Coronary artery (tissue), 2 donors: ENCODE data around the gene KCNH6.

Experiments
- DNase-seq: peaks from one replicate; pipeline ENCODE4 v3.0.0-alpha.2; 2017; ENCODE audit warnings: low spot score
- H3K27ac ChIP-seq, 2 donors: fragments of 200-600 bp; sonication (generic); one replicate each; pipeline ENCODE4 v1.5.1; 2016 to 2019
- H3K4me3 ChIP-seq: fragments of 200-600 bp; sonication (generic); 2 replicates; pipeline ENCODE4 v1.5.1; 2016; ENCODE audit warnings: mild to moderate bottlenecking, moderate library complexity
- CTCF ChIP-seq: fragments of 200-600 bp; sonication (generic); IDR thresholded peaks from one replicate; pipeline ENCODE4 v1.5.1; 2019; ENCODE audit warnings: antibody characterized with exemption

KCNH6 gene

GRCh38 chr17:63514477-63514876 lies 8.7 kb upstream of the KCNH6 start:
- no peak for TF ChIP-seq CTCF
- H3K27ac ChIP-seq, result no peak overlapping the region
- no peak for DNase-seq
- H3K4me3 ChIP-seq, result no peak overlapping the region

DNA sequence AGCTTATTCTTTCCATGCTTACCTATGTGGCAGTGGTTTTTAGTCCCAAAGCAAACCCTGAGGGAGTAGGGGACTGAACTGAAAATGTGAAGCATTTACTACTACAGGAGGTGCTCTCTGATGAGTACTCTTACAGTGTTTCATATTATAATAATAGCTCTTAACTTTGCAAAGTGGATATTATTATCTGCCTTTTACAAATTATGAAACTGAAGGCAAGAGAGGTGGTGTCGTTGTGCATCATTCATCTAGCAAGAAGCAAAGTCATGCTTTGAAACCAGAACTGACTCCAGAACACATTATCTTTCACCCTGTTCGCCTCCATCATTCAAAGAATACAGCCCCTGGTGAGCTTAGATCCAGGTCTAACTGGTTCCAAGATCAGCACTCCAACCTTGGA lies 8.2 kb upstream of the KCNH6 start:
- H3K27ac ChIP-seq, result no peak overlapping the region
- no peak overlapping the region for H3K4me3 ChIP-seq
- DNase-seq, result no peak
- TF ChIP-seq CTCF, result no peak

DNA sequence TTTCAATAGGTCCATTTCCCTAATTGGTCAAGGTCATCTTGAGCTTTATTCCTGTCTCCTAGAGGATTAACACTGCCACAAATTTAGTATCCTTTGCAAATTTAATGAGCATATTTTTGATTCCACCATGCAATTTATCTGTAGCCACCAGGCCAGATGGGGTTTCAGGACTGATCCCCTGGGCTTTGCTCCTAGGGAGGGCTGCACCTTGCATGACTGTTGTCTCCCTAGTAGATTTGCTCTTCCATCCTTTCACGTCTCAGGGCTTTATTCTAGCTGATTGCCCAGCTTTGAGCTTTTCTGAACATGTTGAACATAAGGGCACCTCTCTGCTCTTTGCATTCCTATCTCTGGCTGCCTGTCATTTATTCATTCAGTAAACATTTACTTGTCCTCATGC lies 7.7 kb upstream of the KCNH6 start:
- H3K27ac ChIP-seq, result no peak overlapping the region
- no peak for TF ChIP-seq CTCF
- H3K4me3 ChIP-seq, result no peak overlapping the region
- DNase-seq, result no peak

DNA sequence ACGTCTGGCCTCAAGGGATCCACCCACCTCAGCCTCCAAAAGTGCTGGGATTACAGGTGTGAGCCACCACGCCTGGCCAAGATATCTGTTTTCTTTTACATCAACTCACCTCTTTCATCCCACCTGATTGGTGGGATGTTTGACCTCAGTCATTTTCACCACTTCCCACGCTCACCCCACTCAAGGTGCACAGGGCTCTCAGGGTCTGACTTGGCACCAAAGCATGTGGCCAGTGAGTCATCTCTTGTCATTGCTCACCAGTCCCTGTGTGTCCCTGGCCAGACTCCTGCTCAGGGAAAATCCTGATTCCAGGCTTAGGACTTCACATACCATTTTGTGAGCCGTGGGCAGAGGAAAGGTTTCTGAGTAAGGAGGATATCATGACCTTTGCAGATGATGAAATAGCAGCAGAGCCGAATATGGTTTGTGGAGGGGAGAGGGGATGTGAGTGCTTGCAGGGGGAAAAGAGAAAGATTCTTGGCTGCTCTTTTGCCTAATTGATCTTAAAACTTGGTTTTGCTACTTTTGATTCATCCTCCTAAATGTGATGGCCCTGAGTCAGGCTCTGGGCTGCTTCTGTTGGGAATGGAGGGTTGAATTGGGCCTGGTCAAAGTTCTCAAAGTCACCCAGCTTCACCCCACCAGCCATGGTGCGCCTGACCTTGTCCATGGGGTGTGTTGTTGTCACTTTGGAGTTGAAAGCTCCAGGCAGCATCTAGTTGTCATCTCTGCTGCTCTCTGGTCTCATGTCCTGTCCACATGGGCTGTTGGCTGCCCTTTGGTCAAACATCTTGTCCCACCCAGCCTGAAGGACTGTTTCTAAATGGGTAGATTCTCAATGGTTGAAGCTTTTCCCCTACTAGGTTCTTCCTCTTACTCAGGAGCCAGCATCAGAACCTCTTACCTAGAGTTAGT lies 6.0 kb upstream of the KCNH6 start:
- DNase-seq, result no peak
- Histone ChIP-seq H3K27ac (no peak overlapping the region), H3K4me3 (no peak overlapping the region)
- no peak for TF ChIP-seq CTCF

DNA sequence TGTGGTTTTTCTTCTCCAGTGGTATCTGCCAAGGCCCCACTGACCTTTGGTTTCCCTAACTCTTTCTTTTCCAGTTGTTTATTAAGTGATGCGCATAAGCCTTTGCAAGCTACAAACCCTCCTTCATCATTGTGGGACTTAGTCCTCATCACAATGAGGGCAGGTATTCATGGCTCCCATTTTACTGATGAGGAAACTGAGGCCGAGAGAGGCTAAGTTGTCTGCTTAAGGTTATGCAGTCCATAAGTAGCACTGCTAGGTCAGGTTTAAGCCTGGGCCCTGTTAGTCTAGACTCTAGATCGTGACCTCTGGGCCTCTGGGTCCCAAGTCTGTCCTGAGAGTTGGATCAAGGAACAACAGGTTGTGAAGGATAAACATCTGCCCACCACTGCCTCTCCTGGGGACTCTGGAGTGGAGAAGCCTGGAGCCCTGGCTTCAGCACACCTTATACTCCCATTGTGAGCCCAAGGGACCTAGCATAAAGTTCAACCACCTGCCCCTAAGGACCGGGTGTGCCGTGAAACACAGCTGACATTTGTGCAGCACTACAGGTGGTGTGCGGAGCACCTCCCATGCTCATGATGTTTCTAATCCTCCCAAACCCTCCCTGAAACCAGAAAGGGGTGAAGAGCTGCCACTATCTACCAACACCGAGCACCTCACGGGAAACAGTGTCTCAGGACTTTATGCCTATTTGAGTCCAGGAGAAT lies 5.2 kb upstream of the KCNH6 start:
- no peak overlapping the region for H3K27ac ChIP-seq
- TF ChIP-seq CTCF, result no peak
- H3K4me3 ChIP-seq, result no peak overlapping the region
- DNase-seq, result no peak

GRCh38 chr17:63519116-63519881 lies 3.9 kb upstream of the KCNH6 start:
- Histone ChIP-seq H3K27ac (no peak overlapping the region), H3K4me3 (no peak overlapping the region)
- no peak for TF ChIP-seq CTCF
- no peak for DNase-seq
